ENCODE results near the gene WAC. TPM values are rescaled to one million over a fixed set of nuclear protein-coding genes. Genes with fewer than 3 reads are reported as not detected.

Gene WAC, protein sequence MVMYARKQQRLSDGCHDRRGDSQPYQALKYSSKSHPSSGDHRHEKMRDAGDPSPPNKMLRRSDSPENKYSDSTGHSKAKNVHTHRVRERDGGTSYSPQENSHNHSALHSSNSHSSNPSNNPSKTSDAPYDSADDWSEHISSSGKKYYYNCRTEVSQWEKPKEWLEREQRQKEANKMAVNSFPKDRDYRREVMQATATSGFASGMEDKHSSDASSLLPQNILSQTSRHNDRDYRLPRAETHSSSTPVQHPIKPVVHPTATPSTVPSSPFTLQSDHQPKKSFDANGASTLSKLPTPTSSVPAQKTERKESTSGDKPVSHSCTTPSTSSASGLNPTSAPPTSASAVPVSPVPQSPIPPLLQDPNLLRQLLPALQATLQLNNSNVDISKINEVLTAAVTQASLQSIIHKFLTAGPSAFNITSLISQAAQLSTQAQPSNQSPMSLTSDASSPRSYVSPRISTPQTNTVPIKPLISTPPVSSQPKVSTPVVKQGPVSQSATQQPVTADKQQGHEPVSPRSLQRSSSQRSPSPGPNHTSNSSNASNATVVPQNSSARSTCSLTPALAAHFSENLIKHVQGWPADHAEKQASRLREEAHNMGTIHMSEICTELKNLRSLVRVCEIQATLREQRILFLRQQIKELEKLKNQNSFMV
- 66.0 and 72.9 TPM in 2 replicates for total RNA-seq

GRCh38 chr10:28532337-28533185 lies at the start of gene WAC:
Gene WAC (plus strand): TSS chr10:28533118. CDS start chr10:28533580, 462 bp downstream.

Small RNA genes within 50 kb of the gene (small RNA-seq; reads per million reads assigned to genes)
- gene RNU4ATAC6P (not detected), gene RNU6-1067P (not detected)

Other genes starting within 250 kb of the WAC start
- 2.0 and 6.3 TPM in 2 replicates for gene MPP7, start 230.1 kb upstream of the WAC start, total RNA-seq
- 65.1 and 69.9 TPM in 2 replicates for gene BAMBI, start 144.4 kb downstream of the WAC start, total RNA-seq